ENCODE results near the gene PTPN20. TPM values are rescaled to one million over a fixed set of nuclear protein-coding genes. Genes with fewer than 3 reads are reported as not detected.
"Not testable (repeated sequence)": the region's sequence is repeated elsewhere in the genome, so short reads cannot be mapped to it uniquely, and the experiment has no call there.

The PTPN20 gene
- 1 to 10 TPM in 1 of 4 donors, not detected in 3; 2.9 TPM for total RNA-seq

GRCh38 chr10:46911144-46911876 lies at the start of gene PTPN20:
Gene PTPN20 (plus strand): TSS chr10:46911428. CDS start chr10:46932500, 21,072 bp downstream.
- H3K27ac ChIP-seq, H3K36me3 ChIP-seq, H3K4me1 ChIP-seq, H3K9me3 ChIP-seq, H3K27me3 ChIP-seq: not testable (repeated sequence)
- peak in 2 of 3 donors; percentile 17 to 51 for DNase-seq
- peak in 1 of 6 experiments; percentile 13 for TF ChIP-seq CTCF (IDR thresholded peaks at IDR 0.05)
- peak within 1 kb of the TSS in 1 of 4 donors; percentile 22 for H3K4me3 ChIP-seq

- not testable (repeated sequence) for DNase-seq, H3K27ac ChIP-seq, H3K36me3 ChIP-seq
Measured at GRCh38 chr10:46869716-46870115, 41.5 kb upstream of the PTPN20 start.

GRCh38 chr10:46871583-46871982 lies 39.6 kb upstream of the PTPN20 start:
- DNase-seq, H3K4me1 ChIP-seq, H3K27me3 ChIP-seq: not testable (repeated sequence)

More at GRCh38 chr10:46869716-46870115, 41.5 kb upstream of the PTPN20 start:
- H3K27me3 ChIP-seq, H3K9me3 ChIP-seq, H3K4me1 ChIP-seq, H3K4me3 ChIP-seq: not testable (repeated sequence)

GRCh38 chr10:46875304-46875703 lies 35.9 kb upstream of the PTPN20 start:
- H3K4me1 ChIP-seq, H3K27me3 ChIP-seq, H3K4me3 ChIP-seq, H3K9me3 ChIP-seq, DNase-seq, H3K36me3 ChIP-seq, H3K27ac ChIP-seq: not testable (repeated sequence)

More at GRCh38 chr10:46871583-46871982, 39.6 kb upstream of the PTPN20 start:
- H3K36me3 ChIP-seq, H3K4me3 ChIP-seq, H3K27ac ChIP-seq, H3K9me3 ChIP-seq: not testable (repeated sequence)

- not testable (repeated sequence) for H3K4me1 ChIP-seq, H3K36me3 ChIP-seq, H3K27ac ChIP-seq, H3K4me3 ChIP-seq, DNase-seq, H3K9me3 ChIP-seq, H3K27me3 ChIP-seq
Measured at GRCh38 chr10:46876773-46877172, 34.5 kb upstream of the PTPN20 start.

GRCh38 chr10:46878761-46879160 lies 32.5 kb upstream of the PTPN20 start:
- H3K36me3 ChIP-seq, H3K9me3 ChIP-seq, H3K27ac ChIP-seq, H3K27me3 ChIP-seq, H3K4me3 ChIP-seq, DNase-seq, H3K4me1 ChIP-seq: not testable (repeated sequence)

GRCh38 chr10:46890813-46891611 lies 20.2 kb upstream of the PTPN20 start:
- H3K4me1 ChIP-seq, H3K4me3 ChIP-seq, H3K27ac ChIP-seq, H3K9me3 ChIP-seq, DNase-seq, H3K36me3 ChIP-seq, H3K27me3 ChIP-seq: not testable (repeated sequence)

GRCh38 chr10:46896762-46897692 lies 14.2 kb upstream of the PTPN20 start:
- H3K4me1 ChIP-seq, H3K9me3 ChIP-seq, H3K27me3 ChIP-seq, H3K36me3 ChIP-seq, H3K4me3 ChIP-seq, H3K27ac ChIP-seq, DNase-seq: not testable (repeated sequence)

- not testable (repeated sequence) for H3K27ac ChIP-seq, H3K27me3 ChIP-seq, H3K9me3 ChIP-seq, H3K36me3 ChIP-seq, H3K4me3 ChIP-seq, H3K4me1 ChIP-seq, DNase-seq
Measured at GRCh38 chr10:46901247-46901646, 10.0 kb upstream of the PTPN20 start.

- not testable (repeated sequence) for H3K4me1 ChIP-seq, H3K9me3 ChIP-seq, H3K27ac ChIP-seq, H3K27me3 ChIP-seq, DNase-seq, H3K36me3 ChIP-seq, H3K4me3 ChIP-seq
Measured at GRCh38 chr10:46903874-46904273, 7.4 kb upstream of the PTPN20 start.

- not testable (repeated sequence) for DNase-seq, H3K9me3 ChIP-seq, H3K36me3 ChIP-seq, H3K4me1 ChIP-seq, H3K4me3 ChIP-seq, H3K27ac ChIP-seq, H3K27me3 ChIP-seq
Measured at GRCh38 chr10:46906359-46906758, 4.9 kb upstream of the PTPN20 start.

- H3K27me3 ChIP-seq, H3K36me3 ChIP-seq, H3K4me1 ChIP-seq, H3K9me3 ChIP-seq, DNase-seq, H3K4me3 ChIP-seq, H3K27ac ChIP-seq: not testable (repeated sequence)
Measured at GRCh38 chr10:46907185-46908117, 3.8 kb upstream of the PTPN20 start.

All from Peyer's patch (tissue), 4 donors.